Measurements from ENCODE around the gene TBKBP1. TPM values are rescaled to one million over a fixed set of nuclear protein-coding genes. Genes with fewer than 3 reads are reported as not detected.
A peak's percentile ranks its signal among the peaks of the same experiment; 100 is the strongest.

Gene TBKBP1
- total RNA-seq (11.3 and 11.6 TPM in 2 replicates), polyA plus RNA-seq (4.6 and 5.3 TPM in 2 replicates), polyA minus RNA-seq (ENCODE audit: low replicate concordance) (8.3 and 8.6 TPM in 2 replicates)
- polyA plus RNA-seq (2012), result 7.6 and 8.0 TPM in 2 replicates

DNA sequence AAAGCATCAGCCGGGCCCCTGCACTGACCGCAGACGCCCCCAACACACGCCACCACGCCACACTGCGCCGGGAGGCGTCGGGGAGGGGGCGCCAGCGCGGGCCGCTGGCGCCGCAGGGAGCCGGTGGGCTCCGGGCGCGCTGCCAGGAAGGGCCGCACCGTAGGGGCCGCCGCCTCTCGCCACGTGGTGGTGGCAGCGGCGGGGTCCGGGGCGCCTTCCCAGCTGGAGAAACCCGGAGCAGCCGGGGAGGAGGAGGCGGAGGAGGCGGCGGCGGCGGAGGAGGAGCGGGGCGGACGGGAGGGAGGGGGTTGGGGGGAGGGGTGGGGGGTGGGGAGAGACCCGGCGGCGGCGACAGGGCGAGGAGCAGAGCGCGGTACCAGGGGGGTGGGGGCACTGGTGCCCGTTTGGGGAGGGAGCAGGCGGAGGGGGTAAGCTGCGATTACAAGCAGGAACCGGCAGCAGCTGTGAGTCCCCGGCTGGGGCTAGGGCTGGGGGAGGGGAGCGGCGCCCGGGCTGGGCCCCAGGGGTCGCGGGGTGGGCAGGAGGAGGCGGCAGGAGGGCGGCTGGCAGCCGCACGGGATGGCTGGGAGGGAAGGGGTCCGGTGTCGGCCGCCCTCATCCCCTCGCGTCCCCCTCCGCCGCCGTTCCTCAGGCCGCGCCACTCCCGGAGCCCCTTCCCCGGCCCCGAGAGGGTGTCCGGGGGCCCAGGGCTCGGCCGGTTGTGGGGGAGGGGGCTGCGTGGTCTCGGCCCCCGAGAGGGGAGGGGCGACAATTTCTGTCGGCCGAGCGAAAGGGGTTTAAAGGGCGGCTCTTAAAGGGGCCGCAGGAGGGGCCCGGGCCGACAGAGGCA, at the start of gene TBKBP1:
Gene TBKBP1 (plus strand): TSS at position 431 of the 850 bp plus-strand sequence. CDS start 1,952 bp downstream, outside the sequence.
- peak; percentile 49 to 77 for DNase-seq (ENCODE audit: low read depth in 2 of 2)
- H3K27ac ChIP-seq (ENCODE audit: insufficient read depth, low read length), result peak within 1 kb of the TSS; percentile 14

GRCh38 chr17:47644324-47644723, 49.6 kb upstream of the TBKBP1 start:
- Histone ChIP-seq H3K36me3 (ENCODE audit: control insufficient read depth, insufficient read depth, low read length) (no peaks in the 10 kb centered on the region), H3K4me3 (replicated peaks in 1 of 4; ENCODE audit: control extremely low read depth in 1 of 4, insufficient read depth in 1 of 4, low read depth in 3 of 4, low read length in 4 of 4) (no peak overlapping the region), H3K4me1 (ENCODE audit: control insufficient read depth, extremely low read depth, insufficient read depth, low read length) (no peaks in the 10 kb centered on the region), H3K27ac (ENCODE audit: insufficient read depth, low read length) (no peak overlapping the region), H2AFZ (ENCODE audit: low read length) (no peak overlapping the region), H3K4me2 (ENCODE audit: extremely low read depth, insufficient read depth, low read length) (no peak overlapping the region), H3K27me3 (ENCODE audit: control insufficient read depth, insufficient read depth, low read length) (no peaks in the 10 kb centered on the region), H3K9ac (ENCODE audit: insufficient read depth, low read length) (no peak overlapping the region), H3K9me3 (ENCODE audit: control insufficient read depth, insufficient read depth, low read depth, low read length) (no peaks in the 10 kb centered on the region), H4K20me1 (ENCODE audit: control insufficient read depth, extremely low read depth, insufficient read depth, low read length) (no peaks in the 10 kb centered on the region), H3K79me2 (ENCODE audit: control insufficient read depth, insufficient read depth, low read length) (no peaks in the 10 kb centered on the region)
- no peak for TF ChIP-seq EZH2 (IDR thresholded peaks at IDR 0.05; ENCODE audit: low read length, missing control alignments)
- TF ChIP-seq, protein P1, sequence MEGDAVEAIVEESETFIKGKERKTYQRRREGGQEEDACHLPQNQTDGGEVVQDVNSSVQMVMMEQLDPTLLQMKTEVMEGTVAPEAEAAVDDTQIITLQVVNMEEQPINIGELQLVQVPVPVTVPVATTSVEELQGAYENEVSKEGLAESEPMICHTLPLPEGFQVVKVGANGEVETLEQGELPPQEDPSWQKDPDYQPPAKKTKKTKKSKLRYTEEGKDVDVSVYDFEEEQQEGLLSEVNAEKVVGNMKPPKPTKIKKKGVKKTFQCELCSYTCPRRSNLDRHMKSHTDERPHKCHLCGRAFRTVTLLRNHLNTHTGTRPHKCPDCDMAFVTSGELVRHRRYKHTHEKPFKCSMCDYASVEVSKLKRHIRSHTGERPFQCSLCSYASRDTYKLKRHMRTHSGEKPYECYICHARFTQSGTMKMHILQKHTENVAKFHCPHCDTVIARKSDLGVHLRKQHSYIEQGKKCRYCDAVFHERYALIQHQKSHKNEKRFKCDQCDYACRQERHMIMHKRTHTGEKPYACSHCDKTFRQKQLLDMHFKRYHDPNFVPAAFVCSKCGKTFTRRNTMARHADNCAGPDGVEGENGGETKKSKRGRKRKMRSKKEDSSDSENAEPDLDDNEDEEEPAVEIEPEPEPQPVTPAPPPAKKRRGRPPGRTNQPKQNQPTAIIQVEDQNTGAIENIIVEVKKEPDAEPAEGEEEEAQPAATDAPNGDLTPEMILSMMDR (conservative IDR thresholded peaks at IDR 0.05 in 1 of 2, IDR thresholded peaks at IDR 0.05 in 1 of 2; ENCODE audit: low read depth in 1 of 2, low read length in 2 of 2), result no peak
- DNase-seq (ENCODE audit: low read depth in 2 of 2), result peak in 1 of 2 donors; percentile 74

More for the DNA sequence above, at the start of gene TBKBP1:
- Histone ChIP-seq H3K9me3 (ENCODE audit: control insufficient read depth, insufficient read depth, low read depth, low read length) (no peaks in the 10 kb centered on the region), H3K4me3 (replicated peaks in 1 of 4; ENCODE audit: control extremely low read depth in 1 of 4, insufficient read depth in 1 of 4, low read depth in 3 of 4, low read length in 4 of 4) (peak within 1 kb of the TSS; percentile 49 to 75 (median 67)), H3K27me3 (ENCODE audit: control insufficient read depth, insufficient read depth, low read length) (peaks cover 7% of the 10 kb centered on the region), H4K20me1 (ENCODE audit: control insufficient read depth, extremely low read depth, insufficient read depth, low read length) (no peaks in the 10 kb centered on the region), H3K79me2 (ENCODE audit: control insufficient read depth, insufficient read depth, low read length) (no peaks in the 10 kb centered on the region), H3K4me2 (ENCODE audit: extremely low read depth, insufficient read depth, low read length) (peak within 1 kb of the TSS; percentile 90), H2AFZ (ENCODE audit: low read length) (peak within 1 kb of the TSS; percentile 80), H3K36me3 (ENCODE audit: control insufficient read depth, insufficient read depth, low read length) (no peaks in the 10 kb centered on the region), H3K9ac (ENCODE audit: insufficient read depth, low read length) (peak within 1 kb of the TSS; percentile 69), H3K4me1 (ENCODE audit: control insufficient read depth, extremely low read depth, insufficient read depth, low read length) (peaks cover 4% of the 10 kb centered on the region)
- TF ChIP-seq, protein P1 (conservative IDR thresholded peaks at IDR 0.05 in 1 of 2, IDR thresholded peaks at IDR 0.05 in 1 of 2; ENCODE audit: low read depth in 1 of 2, low read length in 2 of 2), result no peak
- TF ChIP-seq EZH2 (IDR thresholded peaks at IDR 0.05; ENCODE audit: low read length, missing control alignments), result no peak

DNA sequence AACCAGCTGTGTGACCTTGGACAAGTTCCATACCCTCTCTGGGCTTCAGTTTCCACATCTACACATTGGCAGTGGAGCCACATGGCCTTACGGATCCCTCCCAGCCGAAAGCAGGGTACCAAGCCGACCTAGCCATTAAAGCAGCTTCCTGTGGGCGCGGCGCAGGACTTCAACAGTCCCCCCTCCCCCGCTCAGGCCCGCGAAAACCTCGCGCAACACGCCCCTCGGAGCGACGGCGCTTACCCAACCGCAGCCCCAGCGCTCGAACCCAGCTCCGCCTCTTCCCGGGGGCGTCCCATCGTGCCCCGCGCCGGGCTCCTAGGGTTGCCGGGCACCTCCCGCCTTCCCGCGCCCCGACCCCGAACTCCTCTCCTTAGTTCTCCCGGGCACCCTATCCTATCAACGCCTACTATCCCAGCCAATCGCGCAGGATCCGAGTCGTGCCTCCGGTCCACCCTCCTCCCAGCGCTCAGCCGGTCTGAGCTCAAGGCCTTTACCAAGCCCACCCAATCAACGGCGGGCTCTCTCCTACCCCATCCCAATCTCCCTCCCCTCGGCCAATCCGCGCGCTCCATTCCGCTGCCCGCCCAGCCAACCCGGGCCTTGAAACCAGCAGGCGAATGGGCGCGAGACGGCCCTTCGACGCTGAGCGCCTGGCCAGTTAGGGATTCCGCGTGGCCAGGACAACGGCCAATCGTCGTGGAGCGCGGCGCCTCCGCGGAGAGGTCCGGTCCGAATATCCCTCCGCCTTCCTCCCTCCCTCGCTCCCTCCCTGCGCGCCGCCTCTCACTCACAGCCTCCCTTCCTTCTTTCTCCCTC, 44.6 kb upstream of the TBKBP1 start, which contains the start of gene KPNB1:
Gene KPNB1 (plus strand): TSS at position 767 of the 819 bp plus-strand sequence. CDS start 326 bp downstream, outside the sequence.
- TF ChIP-seq EZH2 (IDR thresholded peaks at IDR 0.05; ENCODE audit: low read length, missing control alignments), result peak; percentile 25
- TF ChIP-seq, protein P1 (conservative IDR thresholded peaks at IDR 0.05 in 1 of 2, IDR thresholded peaks at IDR 0.05 in 1 of 2; ENCODE audit: low read depth in 1 of 2, low read length in 2 of 2), result no peak
- Histone ChIP-seq H3K27ac (ENCODE audit: insufficient read depth, low read length) (peak within 1 kb of the TSS; percentile 81), H3K4me1 (ENCODE audit: control insufficient read depth, extremely low read depth, insufficient read depth, low read length) (peaks cover 7% of the 10 kb centered on the region), H4K20me1 (ENCODE audit: control insufficient read depth, extremely low read depth, insufficient read depth, low read length) (no peaks in the 10 kb centered on the region), H3K4me2 (ENCODE audit: extremely low read depth, insufficient read depth, low read length) (peak within 1 kb of the TSS; percentile 84), H3K9me3 (ENCODE audit: control insufficient read depth, insufficient read depth, low read depth, low read length) (no peaks in the 10 kb centered on the region), H2AFZ (ENCODE audit: low read length) (peak within 1 kb of the TSS; percentile 62), H3K4me3 (replicated peaks in 1 of 4; ENCODE audit: control extremely low read depth in 1 of 4, insufficient read depth in 1 of 4, low read depth in 3 of 4, low read length in 4 of 4) (peak within 1 kb of the TSS; percentile 63 to 91 (median 78)), H3K79me2 (ENCODE audit: control insufficient read depth, insufficient read depth, low read length) (peaks cover 38% of the 10 kb centered on the region), H3K27me3 (ENCODE audit: control insufficient read depth, insufficient read depth, low read length) (no peaks in the 10 kb centered on the region), H3K9ac (ENCODE audit: insufficient read depth, low read length) (peak within 1 kb of the TSS; percentile 65), H3K36me3 (ENCODE audit: control insufficient read depth, insufficient read depth, low read length) (peaks cover 2% of the 10 kb centered on the region)
- DNase-seq (ENCODE audit: low read depth in 2 of 2), result peak; percentile 100

All from fibroblast of lung (primary cell).